ENCODE data around the gene GRB10.

DNA sequence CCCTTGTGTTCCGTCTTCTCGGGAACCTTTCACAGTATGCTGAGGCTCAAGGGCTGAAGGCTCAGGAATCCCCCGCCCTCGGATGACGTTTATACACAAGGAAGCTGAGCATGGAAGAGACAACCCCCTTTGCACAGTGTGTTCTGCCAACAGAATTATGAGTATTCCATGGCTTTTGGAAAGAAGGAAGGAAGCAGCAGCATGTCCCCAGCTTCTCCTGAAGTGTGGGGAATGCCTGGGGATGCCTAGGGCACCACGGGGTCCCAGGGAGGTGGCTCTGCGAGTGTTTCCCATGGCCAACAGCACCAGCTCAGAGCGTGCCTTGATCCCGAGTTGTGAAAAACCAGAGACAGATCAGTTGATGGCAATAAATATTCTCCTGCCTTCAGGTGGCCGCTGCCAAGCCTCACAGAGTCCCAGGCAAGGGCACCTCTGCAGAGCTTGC lies 128.7 kb downstream of the GRB10 start:
- TF ChIP-seq, protein P1, sequence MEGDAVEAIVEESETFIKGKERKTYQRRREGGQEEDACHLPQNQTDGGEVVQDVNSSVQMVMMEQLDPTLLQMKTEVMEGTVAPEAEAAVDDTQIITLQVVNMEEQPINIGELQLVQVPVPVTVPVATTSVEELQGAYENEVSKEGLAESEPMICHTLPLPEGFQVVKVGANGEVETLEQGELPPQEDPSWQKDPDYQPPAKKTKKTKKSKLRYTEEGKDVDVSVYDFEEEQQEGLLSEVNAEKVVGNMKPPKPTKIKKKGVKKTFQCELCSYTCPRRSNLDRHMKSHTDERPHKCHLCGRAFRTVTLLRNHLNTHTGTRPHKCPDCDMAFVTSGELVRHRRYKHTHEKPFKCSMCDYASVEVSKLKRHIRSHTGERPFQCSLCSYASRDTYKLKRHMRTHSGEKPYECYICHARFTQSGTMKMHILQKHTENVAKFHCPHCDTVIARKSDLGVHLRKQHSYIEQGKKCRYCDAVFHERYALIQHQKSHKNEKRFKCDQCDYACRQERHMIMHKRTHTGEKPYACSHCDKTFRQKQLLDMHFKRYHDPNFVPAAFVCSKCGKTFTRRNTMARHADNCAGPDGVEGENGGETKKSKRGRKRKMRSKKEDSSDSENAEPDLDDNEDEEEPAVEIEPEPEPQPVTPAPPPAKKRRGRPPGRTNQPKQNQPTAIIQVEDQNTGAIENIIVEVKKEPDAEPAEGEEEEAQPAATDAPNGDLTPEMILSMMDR (IDR thresholded peaks at IDR 0.05; ENCODE audit: low read depth, low read length): no peak
- no peak for TF ChIP-seq EZH2phosphoT487 (IDR thresholded peaks at IDR 0.05; ENCODE audit: low read depth)
